Right forelimb (tissue), 1 donor: Measurements from ENCODE around the gene PEX26.
"Not testable (repeated sequence)": the region's sequence is repeated elsewhere in the genome, so short reads cannot be mapped to it uniquely, and the experiment has no call there.

Experiments used
- DNase-seq: peaks from one replicate; pipeline ENCODE4 v3.0.0-alpha.2; 2018

The PEX26 gene

DNA sequence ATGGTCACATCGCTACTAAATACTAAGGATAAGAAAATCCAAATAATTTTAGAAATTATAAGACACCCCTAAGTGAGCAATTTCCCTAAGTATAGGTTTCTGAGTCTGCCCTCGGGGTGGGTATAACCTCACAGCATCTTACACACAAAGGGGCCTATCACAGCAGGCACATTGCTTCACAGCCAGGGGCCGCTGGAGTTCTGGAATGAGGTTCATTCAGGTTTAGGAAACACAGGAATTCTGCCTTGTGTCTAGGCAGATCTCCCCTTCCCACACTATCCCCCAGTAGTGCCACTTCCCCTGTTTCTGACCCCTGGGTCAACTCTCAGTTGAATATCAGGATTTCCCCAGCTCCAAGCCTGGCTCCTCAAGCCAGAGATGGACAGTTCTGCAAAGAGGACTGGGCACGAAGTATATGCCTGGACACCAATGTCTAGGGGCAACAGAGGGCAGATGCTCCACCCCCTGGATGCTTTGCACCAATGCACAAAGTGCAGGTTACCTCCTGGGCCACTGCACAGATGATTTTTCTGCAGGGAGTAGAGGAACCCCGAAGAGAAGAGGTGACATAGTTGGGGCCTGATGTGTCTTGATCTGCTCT, 44.3 kb downstream of the PEX26 start:
- no peak for DNase-seq

DNA sequence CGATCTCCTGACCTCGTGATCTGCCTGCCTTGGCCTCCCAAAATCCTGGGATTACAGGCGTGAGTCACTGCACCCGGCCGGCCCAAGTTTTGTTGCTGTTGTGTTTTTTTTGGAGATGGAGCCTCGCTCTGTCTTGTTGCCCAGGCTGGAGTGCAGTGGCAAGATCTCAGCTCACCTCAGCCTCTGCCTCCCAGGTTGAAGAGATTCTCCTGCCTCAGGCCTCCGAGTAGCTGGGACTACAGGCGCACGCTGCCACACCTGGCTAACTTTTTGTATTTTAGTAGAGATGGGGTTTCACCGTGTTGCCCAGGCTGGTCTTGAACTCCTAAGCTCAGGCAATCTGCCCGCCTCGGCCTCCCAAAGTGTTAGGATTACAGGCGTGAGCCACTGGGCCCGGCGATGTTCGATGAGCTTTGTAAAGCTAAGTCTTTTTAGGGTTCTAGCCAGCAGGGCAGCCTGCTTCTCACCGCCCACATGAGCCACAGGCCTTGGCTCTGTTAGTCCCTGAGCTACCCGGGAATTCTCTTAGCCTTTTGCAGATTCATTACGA, 45.8 kb downstream of the PEX26 start:
- not testable (repeated sequence) for DNase-seq

DNA sequence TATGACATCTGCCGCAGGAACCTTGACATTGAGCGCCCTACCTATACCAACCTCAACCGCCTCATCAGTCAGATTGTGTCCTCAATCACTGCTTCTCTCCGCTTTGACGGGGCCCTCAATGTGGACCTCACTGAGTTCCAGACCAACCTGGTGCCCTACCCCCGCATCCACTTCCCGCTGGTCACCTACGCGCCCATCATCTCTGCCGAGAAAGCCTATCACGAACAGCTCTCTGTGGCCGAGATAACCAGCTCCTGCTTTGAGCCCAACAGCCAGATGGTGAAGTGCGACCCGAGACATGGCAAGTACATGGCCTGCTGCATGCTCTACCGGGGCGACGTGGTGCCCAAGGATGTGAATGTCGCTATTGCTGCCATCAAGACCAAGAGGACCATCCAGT, 48.8 kb downstream of the PEX26 start:
- no peak for DNase-seq

DNA sequence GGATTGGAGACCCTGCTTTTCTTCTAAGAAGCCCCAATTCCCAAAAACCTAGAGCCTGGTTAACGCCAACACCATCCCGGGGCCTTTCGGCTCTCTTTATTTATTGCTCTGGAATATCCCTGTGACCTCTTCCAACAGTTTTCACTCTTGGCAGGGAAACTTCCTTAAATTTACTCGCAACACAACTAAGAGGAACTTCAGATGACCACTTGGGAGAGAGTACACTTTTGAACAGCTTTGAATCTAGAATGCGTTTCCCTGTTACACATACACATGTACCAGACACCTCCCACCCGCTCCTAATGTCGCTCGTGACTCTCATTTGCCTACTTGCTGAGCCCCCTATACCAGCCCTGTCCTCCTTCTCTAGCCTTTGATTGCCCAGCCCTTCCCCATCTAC, 52.2 kb downstream of the PEX26 start:
- no peak for DNase-seq

DNA sequence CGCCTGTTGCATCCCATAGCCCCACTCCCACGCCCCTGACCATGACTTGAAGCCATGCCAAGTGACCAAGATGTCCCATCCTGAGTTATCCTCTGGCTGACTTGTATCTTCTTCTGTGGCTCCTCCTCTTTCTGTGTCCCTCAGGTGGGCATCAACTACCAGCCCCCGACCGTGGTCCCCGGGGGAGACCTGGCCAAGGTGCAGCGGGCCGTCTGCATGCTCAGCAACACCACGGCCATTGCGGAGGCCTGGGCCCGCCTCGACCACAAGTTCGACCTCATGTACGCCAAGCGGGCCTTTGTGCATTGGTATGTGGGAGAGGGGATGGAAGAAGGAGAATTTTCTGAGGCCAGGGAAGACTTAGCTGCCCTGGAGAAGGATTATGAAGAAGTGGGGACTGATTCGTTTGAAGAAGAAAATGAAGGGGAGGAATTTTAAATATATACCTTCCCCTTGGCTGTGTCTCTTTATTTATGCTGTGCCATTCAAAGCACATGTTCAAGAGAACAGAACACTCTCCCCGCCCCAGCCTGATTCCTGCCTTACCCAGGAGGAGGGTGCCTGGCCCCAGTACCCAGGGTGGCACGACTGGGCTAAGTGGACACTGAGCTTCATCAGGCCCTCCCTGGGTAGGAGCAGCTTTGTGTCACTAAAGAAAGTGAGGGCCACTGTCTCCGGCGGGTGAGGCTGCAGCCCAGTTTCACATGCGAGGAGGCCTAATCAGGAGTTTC, 53.1 kb downstream of the PEX26 start:
- DNase-seq = no peak

DNA sequence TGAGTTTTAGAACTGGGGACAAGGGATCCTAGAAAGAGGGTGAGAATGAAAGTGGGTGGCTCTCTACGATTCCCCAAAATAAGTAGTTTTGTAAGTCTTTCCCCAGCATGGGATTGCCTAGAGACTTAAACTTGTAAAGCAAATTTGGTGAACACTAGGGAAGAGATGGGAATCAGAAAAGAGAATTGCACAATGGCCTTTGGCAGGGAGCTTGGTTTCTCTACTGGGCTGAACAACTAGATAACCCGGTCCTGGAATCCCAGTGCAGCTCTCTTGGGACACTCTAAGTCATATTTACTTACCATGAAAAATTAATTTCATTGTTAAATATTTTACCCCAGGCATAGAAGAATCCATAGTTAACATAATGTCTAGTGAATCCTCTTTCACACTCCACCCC, 55.7 kb downstream of the PEX26 start:
- no peak for DNase-seq

DNA sequence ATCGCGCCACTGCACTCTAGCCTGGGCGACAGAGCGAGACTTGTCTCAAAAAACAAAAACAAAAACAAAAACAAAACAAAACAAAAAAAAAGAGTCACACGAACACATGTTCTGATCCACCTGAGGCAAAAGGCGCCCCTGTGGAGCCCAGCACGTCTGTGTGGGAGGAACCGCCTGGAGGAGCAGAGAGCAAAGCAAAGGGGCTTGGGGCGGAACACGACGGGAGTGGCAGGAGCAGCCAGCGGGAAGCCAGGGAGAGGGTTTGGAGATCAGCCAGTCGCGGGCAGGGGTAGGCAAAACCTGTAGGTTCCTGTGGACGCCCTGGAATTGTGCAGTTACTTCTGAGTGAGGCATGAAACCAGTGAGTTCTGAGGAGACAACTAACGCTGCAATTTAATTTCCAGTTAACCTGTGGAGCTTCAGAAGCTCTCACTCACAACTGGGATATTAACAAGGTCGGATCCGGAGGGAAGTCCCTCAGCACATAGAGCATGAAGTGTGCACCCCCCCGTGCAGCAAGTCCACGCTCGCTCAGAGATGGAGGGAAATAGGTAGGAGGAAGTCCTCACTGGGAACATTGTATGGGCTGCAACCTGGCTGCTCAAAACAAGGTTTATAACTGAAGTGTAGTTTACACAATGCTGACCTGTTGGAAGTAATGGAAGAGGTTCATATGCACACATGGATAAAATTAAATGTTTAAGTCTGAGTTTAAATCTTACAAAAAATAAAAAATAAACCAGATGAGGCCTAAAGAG, 59.0 kb downstream of the PEX26 start:
- no peak for DNase-seq

DNA sequence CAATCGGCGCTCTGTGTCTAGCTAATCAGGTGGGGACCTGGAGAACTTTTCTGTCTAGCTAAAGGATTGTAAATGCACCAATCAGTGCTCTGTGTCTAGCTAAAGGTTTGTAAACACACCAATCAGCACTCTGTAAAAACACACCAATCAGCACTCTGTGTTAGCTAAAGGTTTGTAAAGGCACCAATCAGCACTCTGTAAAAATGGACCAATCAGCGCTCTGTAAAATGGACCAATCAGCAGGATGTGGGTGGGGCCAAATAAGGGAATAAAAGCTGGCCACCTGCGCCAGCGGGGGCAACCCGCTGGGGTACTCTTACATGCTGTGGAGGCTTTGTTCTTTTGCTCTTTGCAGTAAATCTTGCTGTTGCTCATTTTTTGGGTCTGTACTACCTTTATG, 63.2 kb downstream of the PEX26 start:
- DNase-seq = not testable (repeated sequence)

DNA sequence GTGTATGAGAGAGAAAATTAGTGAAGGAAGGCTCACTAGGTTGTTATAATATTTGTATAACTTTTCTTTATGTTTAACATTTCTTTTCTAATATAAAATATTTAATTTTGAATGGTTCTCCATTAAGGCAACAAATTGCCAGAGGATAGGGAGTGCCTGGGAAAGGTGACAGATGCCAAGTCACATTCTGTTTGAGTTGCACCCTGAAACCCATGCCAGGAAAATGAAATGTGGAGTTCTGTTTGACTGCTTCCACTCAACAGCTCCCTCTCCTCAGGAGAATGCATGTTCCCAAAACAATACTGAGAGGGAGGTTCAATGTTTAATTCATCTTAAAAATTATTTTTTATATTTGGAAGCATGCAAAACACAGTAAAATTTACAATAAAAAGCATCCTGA, 66.3 kb downstream of the PEX26 start:
- DNase-seq = no peak

DNA sequence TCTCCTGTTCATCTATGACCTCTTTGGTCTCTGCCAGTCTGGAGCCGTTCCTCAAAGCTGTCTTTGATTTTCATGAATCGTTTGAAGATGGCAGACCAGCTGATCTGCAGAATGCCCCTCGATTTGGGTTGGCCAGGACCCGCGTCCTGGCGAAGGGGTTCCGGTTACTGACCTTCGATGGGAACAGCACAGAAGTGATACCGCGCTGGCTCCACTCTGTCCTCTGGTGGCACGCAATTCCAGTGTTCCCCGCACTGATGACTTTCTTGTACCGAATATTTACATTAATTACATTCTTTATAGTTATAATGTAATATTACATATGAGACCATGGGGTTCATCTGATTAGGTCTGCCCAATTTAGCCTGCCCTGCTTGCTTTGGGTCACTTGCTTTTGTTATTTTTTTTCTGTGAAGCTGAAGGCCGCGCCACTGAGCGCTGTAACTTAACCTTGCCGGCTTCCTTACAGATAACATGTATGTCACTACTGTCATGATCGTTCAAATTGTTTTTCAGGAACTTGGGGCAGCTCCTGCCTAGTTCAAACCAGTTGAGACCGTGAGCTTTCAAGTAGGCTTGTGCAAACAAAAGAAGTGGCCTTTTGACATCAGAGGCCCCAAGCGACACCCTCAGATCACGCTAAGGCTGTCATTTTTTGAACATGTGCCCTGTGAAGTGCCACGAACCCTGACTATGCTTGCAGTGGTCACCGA, 68.0 kb downstream of the PEX26 start:
- DNase-seq = no peak

DNA sequence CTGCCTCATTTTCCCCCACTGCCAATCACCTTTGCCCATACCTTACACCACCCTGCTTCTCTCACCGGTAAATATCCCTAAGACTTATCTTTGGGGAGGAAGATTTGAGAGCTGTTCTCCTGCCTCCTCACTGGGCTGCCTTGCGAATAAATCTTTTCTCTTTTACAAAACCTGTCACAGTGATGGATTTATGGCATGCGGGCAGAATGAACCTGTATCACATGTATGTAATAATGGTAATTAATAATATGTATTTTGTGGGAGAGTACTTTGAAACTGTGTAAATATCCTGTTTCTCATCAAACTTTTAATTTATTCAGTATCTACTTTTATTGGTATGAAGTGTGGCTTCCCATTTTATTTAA, 68.6 kb downstream of the PEX26 start:
- DNase-seq = no peak

DNA sequence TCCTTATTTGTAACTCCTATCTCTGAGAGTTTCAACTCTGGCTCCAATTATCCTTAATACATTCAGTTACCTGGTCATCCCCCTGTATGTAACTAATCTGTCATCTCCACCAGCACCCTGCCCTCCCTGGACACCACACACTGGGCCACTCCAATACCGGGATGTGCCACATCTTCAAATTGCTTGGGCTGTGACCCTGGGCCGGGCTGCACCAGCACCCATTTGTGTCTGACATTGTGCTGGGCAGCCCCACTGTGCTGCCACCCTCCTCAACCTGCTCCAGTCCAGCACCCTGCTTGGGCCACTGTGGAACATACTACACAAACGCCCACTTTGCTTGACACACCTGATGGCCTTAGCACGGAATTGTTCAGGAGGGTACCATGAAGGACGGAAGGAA, 70.0 kb downstream of the PEX26 start:
- DNase-seq = no peak

DNA sequence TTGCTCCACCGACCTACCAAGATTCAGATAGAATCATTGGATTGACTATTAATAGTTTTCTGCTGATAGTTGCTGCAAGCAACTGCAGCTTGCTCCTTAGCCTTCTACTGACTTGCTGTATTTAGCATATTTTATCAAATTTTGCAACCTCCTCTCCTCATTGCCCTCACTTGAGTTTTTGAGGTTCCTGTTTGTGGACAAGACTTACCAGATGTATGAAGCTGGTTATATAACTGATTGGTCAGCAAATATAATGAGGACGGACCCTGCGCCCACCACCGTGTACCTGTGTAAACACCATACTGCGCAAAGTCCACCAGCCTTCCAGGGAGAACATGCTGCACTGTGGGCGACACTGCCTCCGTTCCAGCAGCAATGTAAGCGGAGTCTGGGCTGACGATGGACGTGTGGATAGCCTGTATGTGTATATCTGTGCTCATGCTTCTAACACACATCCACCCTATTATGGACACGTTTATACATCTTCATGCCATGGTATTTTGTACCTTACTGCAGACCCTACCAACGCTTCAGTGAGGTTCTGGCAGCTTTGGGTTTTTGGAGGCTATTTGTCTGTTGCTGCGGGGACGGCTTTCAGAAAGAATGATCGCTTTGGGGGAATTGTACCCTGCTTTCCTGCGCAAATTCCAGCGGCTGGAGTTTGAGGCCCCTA, 70.6 kb downstream of the PEX26 start:
- no peak for DNase-seq

DNA sequence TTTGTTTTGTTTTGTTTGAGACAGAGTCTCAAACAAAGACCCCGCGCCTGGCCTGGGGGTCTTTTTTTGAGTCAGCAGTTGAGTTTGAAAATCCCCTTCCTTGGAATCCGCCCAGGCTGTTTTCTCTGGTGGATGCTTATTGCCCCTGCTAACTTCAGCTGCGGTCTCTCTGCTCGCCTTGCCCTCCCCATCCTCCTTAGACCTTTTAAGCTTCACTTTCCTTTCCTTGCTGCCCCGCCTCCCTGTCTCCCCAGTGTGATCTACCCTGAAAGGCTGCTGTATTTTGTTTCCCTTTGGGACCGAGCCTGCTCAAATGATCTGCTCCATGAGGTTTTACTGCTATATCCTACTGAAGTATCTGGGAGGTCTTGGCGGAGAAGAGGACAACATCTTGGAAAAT, 74.7 kb downstream of the PEX26 start:
- no peak for DNase-seq

DNA sequence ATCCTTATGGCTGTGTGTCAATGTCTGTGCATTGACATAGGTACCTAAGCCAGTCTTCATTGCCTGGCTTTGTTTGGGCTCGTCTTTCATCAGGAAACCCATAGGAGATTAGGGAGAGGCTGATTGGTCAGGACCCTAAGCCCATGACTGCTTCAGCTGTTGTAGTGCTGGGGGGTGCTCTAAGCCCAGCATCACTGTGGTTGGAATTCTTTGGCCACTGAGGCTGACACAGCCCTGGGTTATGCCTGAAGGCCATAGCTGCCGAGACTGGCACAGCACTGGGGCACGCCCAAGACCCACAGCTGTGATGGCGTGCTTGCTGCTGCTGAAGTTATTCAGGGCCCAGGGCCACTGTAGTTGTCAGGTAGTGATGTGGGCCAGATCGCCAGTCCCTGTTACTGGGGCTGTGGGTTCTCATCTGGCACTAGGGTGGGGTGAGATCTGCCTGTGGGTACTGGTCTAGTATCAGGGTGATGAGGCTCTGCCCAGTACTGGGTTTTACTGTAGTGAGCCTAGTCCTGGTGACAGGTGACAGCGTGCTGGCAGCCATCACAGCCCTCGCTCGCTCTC, 77.1 kb downstream of the PEX26 start:
- no peak for DNase-seq
